Gastroesophageal sphincter (tissue), 4 donors: Measurements from ENCODE around the gene PCNX3. TPM values are rescaled to one million over a fixed set of nuclear protein-coding genes. Genes with fewer than 3 reads are reported as not detected.

Source experiments
- ATAC-seq: fragments of 150-250 bp; one replicate; pipeline ENCODE4 v1.9.1; 2016; ENCODE audit warnings: mild to moderate bottlenecking, moderate library complexity
- H3K27ac ChIP-seq, 4 donors: fragments of 200-600 bp; sonication (generic) in 3 of 4; 1 replicate in 3 of 4; 2 replicates in 1 of 4; pipeline ENCODE4 v1.5.1; 2016 to 2019
- H3K27me3 ChIP-seq: fragments of 200-600 bp; sonication (generic); one replicate; pipeline ENCODE4 v1.5.1; 2019
- H3K36me3 ChIP-seq, 2 donors: fragments of 200-600 bp; sonication (generic); one replicate each; pipeline ENCODE4 v1.5.1; 2019; ENCODE audit warnings: control low read depth in 1 of 2
- H3K4me1 ChIP-seq, 3 donors: fragments of 200-600 bp; sonication (generic); 1 replicate in 2 of 3; 2 replicates in 1 of 3; pipeline ENCODE4 v1.5.1; 2016 to 2019; ENCODE audit warnings: control low read depth in 2 of 3
- H3K4me3 ChIP-seq, 2 donors: fragments of 200-600 bp; sonication (generic); one replicate each; pipeline ENCODE4 v1.5.1; 2019; ENCODE audit warnings: mild to moderate bottlenecking in 1 of 2, moderate library complexity in 1 of 2
- H3K9me3 ChIP-seq, 3 donors: fragments of 200-600 bp; sonication (generic); one replicate each; pipeline ENCODE4 v1.5.1; 2017 to 2019; ENCODE audit warnings: control low read depth in 2 of 3
- EP300 ChIP-seq: sonication (generic); formaldehyde crosslinking; IDR thresholded peaks from one replicate; pipeline ENCODE4 v1.6.1; 2017; ENCODE audit warnings: antibody characterized with exemption, mild to moderate bottlenecking
- POLR2A ChIP-seq, 2 donors: fragments of 450-650 bp; IDR thresholded peaks; one replicate each; pipeline ENCODE4 v1.6.1; 2017; ENCODE audit warnings: antibody characterized with exemption in 2 of 2, mild to moderate bottlenecking in 2 of 2, moderate library complexity in 1 of 2
- POLR2AphosphoS5 ChIP-seq: sonication (generic); formaldehyde crosslinking; IDR thresholded peaks from one replicate; pipeline ENCODE4 v1.6.1; 2017; ENCODE audit warnings: antibody characterized with exemption
- WGBS, 2 donors: methylation state at CpG; one replicate each; pipeline ENCODE4 v1.1.5; 2018; ENCODE audit warnings: low coverage in 1 of 2; 5-methylcytosine and 5-hydroxymethylcytosine counted together
- total RNA-seq, 4 donors: library from RNA; depleted of rRNA; stranded (reverse); fragments of >200 nt; gene quantifications; one replicate each; pipeline ENCODE4 v1.1.0, GENCODE V29; 2016
- TF ChIP-seq, protein P1 (sequence below), 4 experiments: fragments of 200-600 bp in 2 of 4; fragments of 450-650 bp in 2 of 4; sonication (generic) in 1 of 4; IDR thresholded peaks; one replicate each; pipeline ENCODE4 v1.5.1; 2017 to 2019; ENCODE audit warnings: antibody characterized with exemption in 4 of 4, mild to moderate bottlenecking in 2 of 4, moderate library complexity in 2 of 4

Gene PCNX3
- total RNA-seq, 4 donors from 2014 or later = 15.9 to 40.1 (median 19.3) TPM

DNA sequence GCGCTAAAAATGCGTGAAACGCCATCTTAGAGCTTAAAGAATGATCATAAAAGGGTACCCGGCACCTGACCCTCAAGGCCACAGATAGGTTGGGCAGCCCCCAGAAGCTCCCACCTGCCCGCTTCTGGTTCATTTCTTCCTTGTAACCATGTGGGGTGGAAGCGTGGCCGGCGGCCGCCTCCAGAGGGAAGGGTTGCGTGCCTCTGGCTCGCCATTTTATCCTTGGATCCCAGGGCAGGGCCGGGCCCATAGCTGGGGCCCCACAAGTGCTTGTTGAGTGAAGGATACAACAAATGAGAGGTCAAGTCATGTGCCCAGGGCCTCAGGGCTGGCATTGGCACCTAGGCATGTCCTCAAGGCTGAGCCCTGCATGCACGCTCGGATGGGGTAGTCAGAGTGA, 5.9 kb downstream of the PCNX3 start:
- no peak for ATAC-seq
- 89 to 92% methylated on average over 2 to 7 of the region's 14 CpGs for WGBS, 2 donors
- H3K9me3 ChIP-seq = no peaks in the 10 kb centered on the region
- H3K27me3 ChIP-seq = no peaks in the 10 kb centered on the region
- no peak overlapping the region for H3K4me3 ChIP-seq
- peaks cover 0 to 96% of the 10 kb centered on the region in 2 donors for H3K36me3 ChIP-seq
- H3K27ac ChIP-seq = no peak overlapping the region
- TF ChIP-seq, protein P1, sequence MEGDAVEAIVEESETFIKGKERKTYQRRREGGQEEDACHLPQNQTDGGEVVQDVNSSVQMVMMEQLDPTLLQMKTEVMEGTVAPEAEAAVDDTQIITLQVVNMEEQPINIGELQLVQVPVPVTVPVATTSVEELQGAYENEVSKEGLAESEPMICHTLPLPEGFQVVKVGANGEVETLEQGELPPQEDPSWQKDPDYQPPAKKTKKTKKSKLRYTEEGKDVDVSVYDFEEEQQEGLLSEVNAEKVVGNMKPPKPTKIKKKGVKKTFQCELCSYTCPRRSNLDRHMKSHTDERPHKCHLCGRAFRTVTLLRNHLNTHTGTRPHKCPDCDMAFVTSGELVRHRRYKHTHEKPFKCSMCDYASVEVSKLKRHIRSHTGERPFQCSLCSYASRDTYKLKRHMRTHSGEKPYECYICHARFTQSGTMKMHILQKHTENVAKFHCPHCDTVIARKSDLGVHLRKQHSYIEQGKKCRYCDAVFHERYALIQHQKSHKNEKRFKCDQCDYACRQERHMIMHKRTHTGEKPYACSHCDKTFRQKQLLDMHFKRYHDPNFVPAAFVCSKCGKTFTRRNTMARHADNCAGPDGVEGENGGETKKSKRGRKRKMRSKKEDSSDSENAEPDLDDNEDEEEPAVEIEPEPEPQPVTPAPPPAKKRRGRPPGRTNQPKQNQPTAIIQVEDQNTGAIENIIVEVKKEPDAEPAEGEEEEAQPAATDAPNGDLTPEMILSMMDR (IDR thresholded peaks at IDR 0.05) = no peak
- TF ChIP-seq EP300 (no peak), POLR2A (IDR thresholded peaks at IDR 0.05) (no peak), POLR2AphosphoS5 (no peak)
- H3K4me1 ChIP-seq = peaks cover 0 to 31% (median 9%) of the 10 kb centered on the region in 3 donors

DNA sequence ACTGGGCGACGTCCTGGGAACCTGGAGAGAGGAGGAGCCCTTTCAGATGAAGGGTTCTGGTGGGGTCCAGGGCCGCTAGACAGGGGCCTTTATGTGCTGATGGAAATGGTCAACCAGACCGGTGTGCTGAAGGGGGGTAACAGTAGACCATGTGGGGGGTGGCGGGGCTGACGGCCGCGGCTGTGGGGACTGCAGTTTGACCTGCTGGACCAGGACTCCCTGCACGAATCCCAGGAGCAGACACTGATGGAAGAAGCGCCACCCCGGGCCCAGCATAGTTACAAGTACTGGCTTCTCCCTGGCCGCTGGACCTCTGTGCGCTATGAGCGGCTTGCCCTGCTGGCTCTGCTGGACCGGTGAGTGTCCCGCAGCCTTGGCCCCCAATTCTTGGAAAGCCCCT, 6.4 kb downstream of the PCNX3 start:
- H3K27me3 ChIP-seq = no peaks in the 10 kb centered on the region
- H3K4me3 ChIP-seq = no peak overlapping the region
- H3K9me3 ChIP-seq = no peaks in the 10 kb centered on the region
- peaks cover 0 to 26% (median 3%) of the 10 kb centered on the region in 3 donors for H3K4me1 ChIP-seq
- H3K27ac ChIP-seq = no peak overlapping the region
- peaks cover 0 to 100% of the 10 kb centered on the region in 2 donors for H3K36me3 ChIP-seq
- TF ChIP-seq, protein P1 (IDR thresholded peaks at IDR 0.05) = no peak
- no peak for TF ChIP-seq POLR2AphosphoS5
- no peak for TF ChIP-seq EP300
- no peak for TF ChIP-seq POLR2A (IDR thresholded peaks at IDR 0.05)
- no peak for ATAC-seq
- 83 to 100% methylated on average over 2 of the region's 16 CpGs for WGBS, 2 donors

DNA sequence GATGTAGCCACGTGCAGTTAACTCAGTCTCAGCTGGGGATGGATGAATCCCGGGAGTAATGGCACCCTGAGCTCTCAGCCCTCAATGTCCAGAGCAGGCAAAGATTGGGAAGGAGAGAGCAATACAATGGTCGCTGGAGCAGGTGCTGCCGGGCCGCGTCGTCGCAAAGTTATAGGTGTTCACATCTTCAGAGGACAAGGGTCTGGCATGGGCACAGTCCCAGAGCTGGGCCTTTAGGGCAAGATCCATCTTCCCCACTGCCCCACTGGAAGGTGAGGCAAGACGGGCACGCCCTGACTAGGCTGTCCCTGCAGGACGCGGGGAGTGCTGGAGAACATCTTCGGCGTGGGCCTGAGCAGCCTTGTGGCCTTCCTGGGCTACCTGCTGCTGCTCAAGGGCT, 7.6 kb downstream of the PCNX3 start:
- ATAC-seq = no peak
- TF ChIP-seq POLR2AphosphoS5 (no peak), POLR2A (IDR thresholded peaks at IDR 0.05) (no peak), EP300 (no peak)
- TF ChIP-seq, protein P1 (IDR thresholded peaks at IDR 0.05) = no peak
- Histone ChIP-seq H3K27me3 (no peaks in the 10 kb centered on the region), H3K4me3 (no peak overlapping the region), H3K9me3 (no peaks in the 10 kb centered on the region), H3K36me3 (peaks cover 0 to 100% of the 10 kb centered on the region in 2 donors), H3K4me1 (peaks cover 0 to 17% (median 0%) of the 10 kb centered on the region in 3 donors), H3K27ac (no peak overlapping the region)
- 20 to 76% methylated on average over 2 to 12 of the region's 14 CpGs for WGBS, 2 donors

DNA sequence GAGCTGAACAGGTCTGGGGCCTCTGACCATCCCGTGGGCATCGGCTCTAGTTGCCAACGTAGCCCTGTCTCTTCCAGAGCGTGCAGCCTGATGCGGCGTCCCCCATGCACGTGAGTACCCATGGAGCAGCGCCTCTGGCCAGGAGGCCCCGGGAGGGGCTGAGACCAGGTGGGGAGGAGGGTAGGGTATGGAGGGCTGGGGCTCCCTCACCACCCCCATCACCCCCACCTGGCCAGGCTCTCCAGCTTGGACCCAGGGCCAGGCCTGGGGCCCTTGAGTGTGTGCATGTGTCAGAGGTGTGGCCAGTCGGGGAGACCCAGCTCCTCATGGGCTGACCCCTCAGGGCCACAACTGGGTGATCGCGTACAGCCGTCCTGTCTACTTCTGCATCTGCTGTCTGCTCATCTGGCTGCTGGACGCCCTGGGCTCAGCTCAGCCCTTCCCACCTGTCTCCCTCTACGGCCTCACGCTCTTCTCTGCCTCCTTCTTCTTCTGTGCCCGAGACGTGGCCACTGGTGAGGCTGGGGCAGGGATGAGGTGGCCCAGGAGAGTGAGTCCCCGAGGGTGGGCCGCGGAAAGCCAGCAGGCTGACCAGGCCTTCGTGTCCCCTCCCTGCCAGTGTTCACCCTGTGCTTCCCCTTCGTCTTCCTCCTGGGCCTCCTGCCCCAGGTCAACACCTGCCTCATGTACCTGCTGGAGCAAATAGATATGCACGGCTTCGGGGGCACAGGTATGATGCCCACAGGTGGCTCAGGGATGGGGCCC, 8.5 kb downstream of the PCNX3 start:
- no peak for ATAC-seq
- 81 to 87% methylated on average over 5 to 13 of the region's 25 CpGs for WGBS, 2 donors
- Histone ChIP-seq H3K36me3 (peaks cover 0 to 100% of the 10 kb centered on the region in 2 donors), H3K4me1 (peaks cover 0 to 10% (median 0%) of the 10 kb centered on the region in 3 donors), H3K9me3 (no peaks in the 10 kb centered on the region), H3K27me3 (no peaks in the 10 kb centered on the region), H3K27ac (no peak overlapping the region), H3K4me3 (no peak overlapping the region)
- TF ChIP-seq POLR2A (IDR thresholded peaks at IDR 0.05) = no peak
- TF ChIP-seq, protein P1 (IDR thresholded peaks at IDR 0.05) = no peak
- TF ChIP-seq EP300 = no peak
- TF ChIP-seq POLR2AphosphoS5 = no peak
